ACC112 (cell line): Measurements from ENCODE around the gene SYNDIG1.

Source experiments
- H2AFZ ChIP-seq: fragments of 200-600 bp; sonication (generic); one replicate; pipeline ENCODE4 v1.6.0; 2017; ENCODE audit warnings: antibody characterized with exemption, low read length; ENCODE audit not compliant: unreplicated experiment
- H3K27ac ChIP-seq: fragments of 200-600 bp; sonication (generic); 2 replicates; pipeline ENCODE4 v1.5.1; 2014; ENCODE audit warnings: low read depth, mild to moderate bottlenecking, antibody characterized with exemption, low read length, moderate library complexity
- H3K27me3 ChIP-seq: fragments of 200-600 bp; sonication (generic); 2 replicates; pipeline ENCODE4 v1.6.1; 2014; ENCODE audit warnings: mild to moderate bottlenecking, antibody characterized with exemption, low read length, moderate library complexity, mixed read lengths; ENCODE audit not compliant: insufficient read depth
- H3K36me3 ChIP-seq: fragments of 200-600 bp; sonication (generic); 2 replicates; pipeline ENCODE4 v1.6.1; 2016; ENCODE audit warnings: mild to moderate bottlenecking, antibody characterized with exemption, low read length, moderate library complexity, mixed read lengths; ENCODE audit not compliant: insufficient read depth
- H3K4me1 ChIP-seq: fragments of 200-600 bp; sonication (generic); one replicate; pipeline ENCODE4 v1.6.1; 2016; ENCODE audit warnings: low read length, mixed read lengths; ENCODE audit not compliant: insufficient read depth, unreplicated experiment, control insufficient read depth
- H3K4me3 ChIP-seq: fragments of 200-600 bp; sonication (generic); 2 replicates; pipeline ENCODE4 v1.5.1; 2014; ENCODE audit warnings: mild to moderate bottlenecking, low read depth, low read length
- H3K79me2 ChIP-seq: fragments of 200-600 bp; sonication (generic); one replicate; pipeline ENCODE4 v1.6.0; 2016; ENCODE audit warnings: low read length; ENCODE audit not compliant: control insufficient read depth, unreplicated experiment, insufficient read depth

Gene SYNDIG1

GRCh38 chr20:24683676-24684075 is 214.2 kb downstream of the SYNDIG1 start:
- 0 out of 2 replicates have a peak, but pooled peaks cover 5% of the 10 kb centered on the region for H3K27me3 ChIP-seq
- H3K27ac ChIP-seq, result no peak overlapping the region
- H3K79me2 ChIP-seq, result no peaks in the 10 kb centered on the region
- no peak overlapping the region for H2AFZ ChIP-seq
- no peaks in the 10 kb centered on the region for H3K4me1 ChIP-seq
- no peaks in the 10 kb centered on the region for H3K36me3 ChIP-seq
- no peak overlapping the region for H3K4me3 ChIP-seq

GRCh38 chr20:24684421-24684871 is 215.0 kb downstream of the SYNDIG1 start:
- H3K27me3 ChIP-seq, result 0 out of 2 replicates have a peak, but pooled peaks cover 5% of the 10 kb centered on the region
- no peaks in the 10 kb centered on the region for H3K79me2 ChIP-seq
- H2AFZ ChIP-seq, result no peak overlapping the region
- H3K36me3 ChIP-seq, result no peaks in the 10 kb centered on the region
- H3K27ac ChIP-seq, result no peak overlapping the region
- H3K4me3 ChIP-seq, result no peak overlapping the region
- H3K4me1 ChIP-seq, result no peaks in the 10 kb centered on the region

GRCh38 chr20:24684956-24685691 is 215.7 kb downstream of the SYNDIG1 start:
- H2AFZ ChIP-seq, result no peak overlapping the region
- H3K79me2 ChIP-seq, result no peaks in the 10 kb centered on the region
- no peaks in the 10 kb centered on the region for H3K36me3 ChIP-seq
- no peak overlapping the region for H3K27ac ChIP-seq
- no peak overlapping the region for H3K4me3 ChIP-seq
- 0 out of 2 replicates have a peak, but pooled peaks cover 5% of the 10 kb centered on the region for H3K27me3 ChIP-seq
- no peaks in the 10 kb centered on the region for H3K4me1 ChIP-seq

GRCh38 chr20:24685736-24686135 is 216.3 kb downstream of the SYNDIG1 start:
- Histone ChIP-seq H2AFZ (no peak overlapping the region), H3K4me1 (no peaks in the 10 kb centered on the region), H3K79me2 (no peaks in the 10 kb centered on the region), H3K27me3 (0 out of 2 replicates have a peak, but pooled peaks cover 5% of the 10 kb centered on the region), H3K4me3 (no peak overlapping the region), H3K27ac (no peak overlapping the region), H3K36me3 (no peaks in the 10 kb centered on the region)

- Histone ChIP-seq H3K4me1 (no peaks in the 10 kb centered on the region), H2AFZ (no peak overlapping the region), H3K79me2 (no peaks in the 10 kb centered on the region), H3K36me3 (no peaks in the 10 kb centered on the region), H3K4me3 (no peak overlapping the region), H3K27me3 (0 out of 2 replicates have a peak, but pooled peaks cover 5% of the 10 kb centered on the region), H3K27ac (no peak overlapping the region)
Measured at GRCh38 chr20:24686156-24686555, 216.7 kb downstream of the SYNDIG1 start.

GRCh38 chr20:24690408-24690807 is 221.0 kb downstream of the SYNDIG1 start:
- Histone ChIP-seq H3K27me3 (0 out of 2 replicates have a peak, but pooled peaks cover 5% of the 10 kb centered on the region), H3K27ac (no peak overlapping the region), H2AFZ (no peak overlapping the region), H3K4me1 (no peaks in the 10 kb centered on the region), H3K36me3 (no peaks in the 10 kb centered on the region), H3K79me2 (no peaks in the 10 kb centered on the region), H3K4me3 (no peak overlapping the region)

- Histone ChIP-seq H3K4me3 (no peak overlapping the region), H3K79me2 (no peaks in the 10 kb centered on the region), H2AFZ (no peak overlapping the region), H3K27ac (no peak overlapping the region), H3K36me3 (no peaks in the 10 kb centered on the region), H3K4me1 (no peaks in the 10 kb centered on the region), H3K27me3 (0 out of 2 replicates have a peak, but pooled peaks cover 5% of the 10 kb centered on the region)
Measured at GRCh38 chr20:24691901-24692351, 222.5 kb downstream of the SYNDIG1 start.

GRCh38 chr20:24692446-24693200 is 223.2 kb downstream of the SYNDIG1 start:
- Histone ChIP-seq H3K27ac (no peak overlapping the region), H3K4me3 (no peak overlapping the region), H3K4me1 (no peaks in the 10 kb centered on the region), H3K36me3 (no peaks in the 10 kb centered on the region), H3K79me2 (no peaks in the 10 kb centered on the region), H3K27me3 (0 out of 2 replicates have a peak, but pooled peaks cover 5% of the 10 kb centered on the region), H2AFZ (no peak overlapping the region)

GRCh38 chr20:24693466-24694156 is 224.2 kb downstream of the SYNDIG1 start:
- no peaks in the 10 kb centered on the region for H3K27me3 ChIP-seq
- H2AFZ ChIP-seq, result no peak overlapping the region
- H3K27ac ChIP-seq, result no peak overlapping the region
- no peaks in the 10 kb centered on the region for H3K36me3 ChIP-seq
- no peaks in the 10 kb centered on the region for H3K4me1 ChIP-seq
- H3K79me2 ChIP-seq, result no peaks in the 10 kb centered on the region
- H3K4me3 ChIP-seq, result no peak overlapping the region

- no peaks in the 10 kb centered on the region for H3K79me2 ChIP-seq
Measured at GRCh38 chr20:24694157-24694726, 224.8 kb downstream of the SYNDIG1 start.

More at GRCh38 chr20:24694157-24694726, 224.8 kb downstream of the SYNDIG1 start:
- H3K4me1 ChIP-seq, result no peaks in the 10 kb centered on the region
- H3K36me3 ChIP-seq, result no peaks in the 10 kb centered on the region
- H3K4me3 ChIP-seq, result no peak overlapping the region
- H3K27ac ChIP-seq, result no peak overlapping the region
- H3K27me3 ChIP-seq, result no peaks in the 10 kb centered on the region
- H2AFZ ChIP-seq, result no peak overlapping the region
